Activated T-cell treated with anti-CD3 and anti-CD28 coated beads for 48 hours (primary cell): Measurements from ENCODE around the gene C1QTNF2.
A peak's percentile ranks its signal among the peaks of the same experiment; 100 is the strongest.

Experiments used
- DNase-seq: peaks from one replicate; pipeline ENCODE4 v3.0.0-alpha.2; 2020; ENCODE audit warnings: low read depth

Gene C1QTNF2

GRCh38 chr5:160369990-160370712, at the start of gene C1QTNF2:
C1QTNF2 (minus strand) TSS chr5:160370626; CDS start chr5:160355011, 15,615 bp downstream.
- DNase-seq: peak; percentile 5

GRCh38 chr5:160420331-160420610, 49.8 kb upstream of the C1QTNF2 start:
- DNase-seq: no peak

GRCh38 chr5:160419458-160420330, 49.3 kb upstream of the C1QTNF2 start:
- no peak for DNase-seq

GRCh38 chr5:160418561-160419457, 48.4 kb upstream of the C1QTNF2 start, which contains the start of gene SLU7:
SLU7 (minus strand) TSS chr5:160419081; CDS start chr5:160415294, 3,787 bp downstream.
- DNase-seq: peak; percentile 91

- peak; percentile 68 for DNase-seq
Measured at GRCh38 chr5:160399402-160400353, 29.3 kb upstream of the C1QTNF2 start, which contains the start of gene FAM200C. FAM200C (minus strand) TSS chr5:160400054; CDS start chr5:160395490, 4,564 bp downstream.

- DNase-seq: no peak
Measured at GRCh38 chr5:160398806-160399205, 28.4 kb upstream of the C1QTNF2 start.

- DNase-seq: no peak
Measured at GRCh38 chr5:160397492-160397891, 27.1 kb upstream of the C1QTNF2 start.

GRCh38 chr5:160395111-160395510, 24.7 kb upstream of the C1QTNF2 start:
- DNase-seq: no peak

GRCh38 chr5:160390787-160391696, 20.6 kb upstream of the C1QTNF2 start:
- DNase-seq: no peak

GRCh38 chr5:160387445-160387844, 17.0 kb upstream of the C1QTNF2 start:
- no peak for DNase-seq

GRCh38 chr5:160385496-160385895, 15.1 kb upstream of the C1QTNF2 start:
- no peak for DNase-seq

GRCh38 chr5:160384681-160385080, 14.3 kb upstream of the C1QTNF2 start:
- no peak for DNase-seq

GRCh38 chr5:160382346-160382745, 11.9 kb upstream of the C1QTNF2 start:
- DNase-seq: no peak

- DNase-seq: no peak
Measured at GRCh38 chr5:160380041-160380440, 9.6 kb upstream of the C1QTNF2 start.

- no peak for DNase-seq
Measured at GRCh38 chr5:160379511-160379910, 9.1 kb upstream of the C1QTNF2 start.

GRCh38 chr5:160378330-160378729, 7.9 kb upstream of the C1QTNF2 start:
- DNase-seq: no peak

GRCh38 chr5:160377651-160378050, 7.2 kb upstream of the C1QTNF2 start:
- no peak for DNase-seq

GRCh38 chr5:160376416-160376815, 6.0 kb upstream of the C1QTNF2 start:
- DNase-seq: no peak

GRCh38 chr5:160375701-160376100, 5.3 kb upstream of the C1QTNF2 start:
- DNase-seq: no peak

- no peak for DNase-seq
Measured at GRCh38 chr5:160375166-160375565, 4.7 kb upstream of the C1QTNF2 start.
